22Rv1 (cell line): ENCODE measurements around the gene LYST.

Source experiments
- CTCF ChIP-seq: fragments of 450-650 bp; IDR thresholded peaks from 2 replicates; pipeline ENCODE4 v1.5.1; 2017; ENCODE audit warnings: mild to moderate bottlenecking
- ZFX ChIP-seq: fragments of 450-650 bp; IDR thresholded peaks from 2 replicates; pipeline ENCODE4 v1.6.1; 2017; ENCODE audit warnings: antibody characterized with exemption, borderline replicate concordance

- no peak for TF ChIP-seq CTCF
- TF ChIP-seq ZFX: no peak
Measured at GRCh38 chr1:235671992-235672391, 194.7 kb downstream of the LYST start.
